HEK293 (cell line): Measurements from ENCODE around the gene KATNB1.
A peak's percentile ranks its signal among the peaks of the same experiment; 100 is the strongest.
"Not testable (repeated sequence)": the region's sequence is repeated elsewhere in the genome, so short reads cannot be mapped to it uniquely, and the experiment has no call there.

Experiments used
- CTCF ChIA-PET: fragments of 350-600 bp; formaldehyde crosslinking; extraction: SDS; loops from one replicate; lab custom pipeline; 2021; ENCODE audit warnings: antibody characterized with exemption; lab: Yijun Ruan, JAX
- POLR2A ChIA-PET: fragments of 300-600 bp; formaldehyde crosslinking; extraction: SDS; loops from one replicate; lab custom pipeline; 2020; ENCODE audit warnings: antibody characterized with exemption, inconsistent platforms; lab: Yijun Ruan, JAX
- H3K27ac ChIP-seq: fragments of 200-500 bp; sonication (Bioruptor generic); 2 replicates; pipeline ENCODE4 v1.5.1; 2014; ENCODE audit warnings: low read depth, low read length, control low read depth, inconsistent platforms; ENCODE audit errors: extremely low read depth
- H3K36me3 ChIP-seq, 2 experiments: fragments of 200-500 bp in 1 of 2; sonication (Bioruptor generic) in 1 of 2; 1 replicate in 1 of 2; 2 replicates in 1 of 2; pipeline ENCODE4 v1.5.1; 2014 to 2017; ENCODE audit warnings: inconsistent platforms in 2 of 2, low read length in 2 of 2; ENCODE audit not compliant: control insufficient read depth in 2 of 2, insufficient read depth in 1 of 2
- H3K4me1 ChIP-seq: fragments of 200-500 bp; sonication (Bioruptor generic); 2 replicates; pipeline ENCODE4 v1.5.1; 2014; ENCODE audit warnings: mild to moderate bottlenecking, low read length, inconsistent platforms; ENCODE audit not compliant: control insufficient read depth, insufficient read depth
- H3K4me3 ChIP-seq: 2 replicates; pipeline ENCODE4 v1.5.1; 2011; ENCODE audit warnings: low read depth, mild to moderate bottlenecking, control low read depth, low read length, moderate library complexity
- H3K9me3 ChIP-seq: fragments of 200-500 bp; sonication (Bioruptor generic); 2 replicates; pipeline ENCODE4 v1.5.1; 2014; ENCODE audit warnings: low read depth, low read length, inconsistent platforms; ENCODE audit not compliant: control insufficient read depth, insufficient read depth
- EGR2 ChIP-seq: fragments of 450-650 bp; formaldehyde crosslinking; IDR thresholded peaks from 2 replicates; pipeline ENCODE4 v1.5.1; 2016; ENCODE audit warnings: low read depth, missing biosample characterization, missing genetic modification characterization
- FEZF1 ChIP-seq: fragments of 450-650 bp; formaldehyde crosslinking; IDR thresholded peaks from 2 replicates; pipeline ENCODE4 v1.5.1; 2016; ENCODE audit warnings: missing biosample characterization, missing genetic modification characterization
- GLIS2 ChIP-seq: fragments of 450-650 bp; formaldehyde crosslinking; IDR thresholded peaks from 2 replicates; pipeline ENCODE4 v1.5.1; 2016; ENCODE audit warnings: missing biosample characterization, missing genetic modification characterization
- HOXC10 ChIP-seq: sonication (generic); formaldehyde crosslinking; IDR thresholded peaks from 2 replicates; pipeline ENCODE4 v1.8.1; 2023; ENCODE audit warnings: mild to moderate bottlenecking, missing genetic modification reagents
- WT1 ChIP-seq: fragments of 450-650 bp; formaldehyde crosslinking; IDR thresholded peaks from 2 replicates; pipeline ENCODE4 v1.5.1; 2016; ENCODE audit warnings: missing biosample characterization, missing genetic modification characterization
- ZBTB17 ChIP-seq: fragments of 450-650 bp; formaldehyde crosslinking; IDR thresholded peaks from 2 replicates; pipeline ENCODE4 v1.5.1; 2016; ENCODE audit warnings: missing biosample characterization, missing genetic modification characterization
- ZBTB21 ChIP-seq: fragments of 450-650 bp; formaldehyde crosslinking; IDR thresholded peaks from 2 replicates; pipeline ENCODE4 v1.5.1; 2017; ENCODE audit warnings: missing biosample characterization, missing genetic modification characterization
- ZFHX2 ChIP-seq: fragments of 450-650 bp; formaldehyde crosslinking; conservative IDR thresholded peaks from 2 replicates; pipeline ENCODE4 v1.5.1; 2016; ENCODE audit warnings: missing biosample characterization, missing genetic modification characterization
- ZFP3 ChIP-seq: fragments of 450-650 bp; formaldehyde crosslinking; IDR thresholded peaks from 2 replicates; pipeline ENCODE4 v1.5.1; 2016; ENCODE audit warnings: low read depth, missing biosample characterization, missing genetic modification characterization
- ZFP41 ChIP-seq: fragments of 450-650 bp; formaldehyde crosslinking; IDR thresholded peaks from 2 replicates; pipeline ENCODE4 v1.5.1; 2016; ENCODE audit warnings: missing biosample characterization, missing genetic modification characterization, borderline replicate concordance
- ZNF311 ChIP-seq: fragments of 450-650 bp; formaldehyde crosslinking; IDR thresholded peaks from 2 replicates; pipeline ENCODE4 v1.5.1; 2017; ENCODE audit warnings: missing biosample characterization, missing genetic modification characterization, borderline replicate concordance
- ZNF366 ChIP-seq: fragments of 450-650 bp; formaldehyde crosslinking; conservative IDR thresholded peaks from 2 replicates; pipeline ENCODE4 v1.5.1; 2016; ENCODE audit warnings: missing biosample characterization, missing genetic modification characterization
- ZNF558 ChIP-seq: fragments of 450-650 bp; formaldehyde crosslinking; IDR thresholded peaks from 2 replicates; pipeline ENCODE4 v1.5.1; 2016; ENCODE audit warnings: missing biosample characterization, missing genetic modification characterization
- ZNF677 ChIP-seq: fragments of 450-650 bp; IDR thresholded peaks from 2 replicates; pipeline ENCODE4 v1.5.0; 2018; ENCODE audit warnings: missing biosample characterization, mild to moderate bottlenecking, missing genetic modification characterization, moderate library complexity
- ZNF768 ChIP-seq: fragments of 450-650 bp; formaldehyde crosslinking; IDR thresholded peaks from 2 replicates; pipeline ENCODE4 v1.5.1; 2018; ENCODE audit warnings: missing biosample characterization, mild to moderate bottlenecking, missing genetic modification characterization
- TF ChIP-seq, protein P1 (sequence below): fragments of 450-650 bp; formaldehyde crosslinking; IDR thresholded peaks from 2 replicates; pipeline ENCODE4 v1.5.1; 2016; ENCODE audit warnings: missing biosample characterization, missing genetic modification characterization, low read depth
- TF ChIP-seq, protein P2 (sequence below): fragments of 450-650 bp; formaldehyde crosslinking; IDR thresholded peaks from 2 replicates; pipeline ENCODE4 v1.5.1; 2016; ENCODE audit warnings: missing biosample characterization, missing genetic modification characterization

The KATNB1 gene

DNA sequence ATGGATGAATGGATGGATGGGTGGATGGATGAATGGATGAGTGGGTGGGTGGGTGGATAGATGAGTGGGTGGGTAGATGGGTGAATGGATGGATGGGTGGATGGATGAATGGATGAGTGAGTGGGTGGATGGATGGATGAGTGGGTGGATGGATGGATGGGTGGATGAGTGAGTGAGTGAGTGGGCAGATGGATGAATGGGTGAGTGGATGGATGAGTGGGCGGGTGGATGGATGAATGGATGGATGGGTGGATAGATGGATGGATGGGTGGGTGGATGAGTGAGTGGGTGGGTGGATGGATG lies 6.4 kb upstream of the KATNB1 start:
- Histone ChIP-seq H3K27ac (no peak overlapping the region), H3K4me1 (no peaks in the 10 kb centered on the region), H3K4me3 (no peak overlapping the region), H3K36me3 (no peaks in the 10 kb centered on the region), H3K9me3 (no peaks in the 10 kb centered on the region)
- peak; percentile 97 for TF ChIP-seq EGR2 (tag by site-specific recombination)
- no peak for TF ChIP-seq ZNF558 (tag by site-specific recombination)
- TF ChIP-seq ZNF366 (tag by site-specific recombination) = peak; percentile 31; the same call in 1 of the 2 replicates
- TF ChIP-seq ZFHX2 (tag by site-specific recombination) = peak; percentile 95
- ChIA-PET POLR2A (no interaction called here), CTCF (no interaction called here)

DNA sequence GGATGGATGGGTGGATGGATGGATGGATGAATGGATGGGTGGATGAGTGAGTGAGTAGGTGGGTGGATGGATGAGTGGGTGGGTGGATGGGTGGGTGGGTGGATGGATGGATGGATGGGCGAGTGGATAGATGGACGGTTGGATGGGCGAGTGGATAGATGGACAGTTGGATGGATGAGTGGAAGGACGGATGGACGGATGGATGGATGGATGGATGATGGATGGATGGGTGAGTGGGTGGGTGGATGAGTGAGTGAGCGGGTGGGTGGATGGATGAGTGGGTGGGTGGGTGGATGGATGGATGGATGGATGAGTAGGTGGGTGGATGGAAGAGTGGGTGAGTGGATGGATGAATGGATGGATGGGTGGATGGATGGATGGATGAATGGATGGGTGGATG lies 5.7 kb upstream of the KATNB1 start:
- H3K4me3 ChIP-seq, H3K9me3 ChIP-seq, POLR2A ChIA-PET, H3K27ac ChIP-seq, H3K36me3 ChIP-seq, H3K4me1 ChIP-seq: not testable (repeated sequence)
- peak; percentile 33; the same call in 1 of the 2 replicates for TF ChIP-seq ZBTB17 (tag by site-specific recombination)
- TF ChIP-seq ZFHX2 (tag by site-specific recombination) = peak; percentile 53
- TF ChIP-seq EGR2 (tag by site-specific recombination) = peak; percentile 73
- peak; percentile 61 for TF ChIP-seq ZNF366 (tag by site-specific recombination)
- CTCF ChIA-PET = interaction anchor here (0.6 kb wide), 1 partner anchor 142 kb away, joined by 3 read pairs; no protein-coding TSS in a partner anchor

DNA sequence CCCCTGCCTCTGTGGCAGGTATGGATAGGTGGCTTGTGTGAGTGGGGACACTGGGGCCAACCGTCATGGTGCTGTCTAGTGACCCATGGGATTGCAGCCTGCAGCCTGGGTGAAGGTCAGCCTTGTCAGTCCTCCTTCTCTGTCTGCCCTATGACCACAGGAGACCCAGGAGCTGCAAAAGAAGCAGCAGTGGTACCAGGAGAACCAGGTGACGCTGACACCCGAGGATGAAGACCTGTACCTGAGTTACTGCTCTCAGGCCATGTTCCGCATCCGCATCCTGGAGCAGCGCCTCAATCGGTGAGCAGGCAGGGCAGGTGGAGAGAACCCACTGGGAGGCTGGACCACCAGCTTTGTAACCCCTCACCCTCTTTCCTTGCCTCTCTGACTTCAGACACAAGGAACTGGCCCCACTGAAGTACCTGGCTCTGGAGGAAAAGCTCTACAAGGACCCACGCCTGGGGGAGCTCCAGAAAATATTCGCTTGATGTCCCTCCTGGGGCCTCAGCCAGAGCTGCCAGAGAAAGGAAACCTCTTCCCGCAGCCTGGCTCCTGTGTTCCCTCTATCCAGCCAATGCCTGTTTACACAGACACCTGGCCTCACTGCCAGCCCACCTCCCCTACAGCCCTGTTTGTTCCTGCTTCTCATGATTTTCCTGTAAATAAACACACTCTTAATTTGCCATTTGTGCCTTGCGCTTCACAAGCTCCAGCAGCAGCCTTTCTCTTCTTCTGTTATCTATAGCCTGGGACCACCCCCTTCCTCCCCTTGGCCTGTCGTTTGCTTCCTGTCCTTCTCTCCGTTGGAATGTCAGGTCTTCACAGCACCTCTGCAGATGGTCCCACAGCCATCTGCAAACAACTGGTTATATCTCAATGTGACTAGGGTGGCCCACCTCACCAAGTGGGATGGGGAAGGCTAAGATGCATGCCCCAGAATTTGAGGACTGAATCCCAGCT lies 4.5 kb upstream of the KATNB1 start:
- no peak overlapping the region for H3K4me3 ChIP-seq
- no peak overlapping the region for H3K27ac ChIP-seq
- H3K36me3 ChIP-seq = no peaks in the 10 kb centered on the region
- CTCF ChIA-PET = interaction anchor here (0.6 to 0.7 kb wide), 3 partner anchors 81 to 395 kb away, joined by 3 to 5 read pairs (median 3); no protein-coding TSS in a partner anchor
- POLR2A ChIA-PET = no interaction called here
- no peaks in the 10 kb centered on the region for H3K4me1 ChIP-seq
- no peaks in the 10 kb centered on the region for H3K9me3 ChIP-seq
- no peak for TF ChIP-seq ZFP3 (tag by site-specific recombination)
- no peak for TF ChIP-seq ZFP41 (tag by site-specific recombination)
- TF ChIP-seq ZBTB21 = no peak
- TF ChIP-seq HOXC10 = no peak
- TF ChIP-seq ZNF677 (tag by site-specific recombination) = no peak
- TF ChIP-seq ZNF768 (tag by site-specific recombination) = no peak
- TF ChIP-seq FEZF1 (tag by site-specific recombination) = no peak
- TF ChIP-seq GLIS2 (tag by site-specific recombination) = no peak
- no peak for TF ChIP-seq ZNF311 (tag by site-specific recombination)
- no peak for TF ChIP-seq ZBTB17 (tag by site-specific recombination)
- TF ChIP-seq, protein P1, sequence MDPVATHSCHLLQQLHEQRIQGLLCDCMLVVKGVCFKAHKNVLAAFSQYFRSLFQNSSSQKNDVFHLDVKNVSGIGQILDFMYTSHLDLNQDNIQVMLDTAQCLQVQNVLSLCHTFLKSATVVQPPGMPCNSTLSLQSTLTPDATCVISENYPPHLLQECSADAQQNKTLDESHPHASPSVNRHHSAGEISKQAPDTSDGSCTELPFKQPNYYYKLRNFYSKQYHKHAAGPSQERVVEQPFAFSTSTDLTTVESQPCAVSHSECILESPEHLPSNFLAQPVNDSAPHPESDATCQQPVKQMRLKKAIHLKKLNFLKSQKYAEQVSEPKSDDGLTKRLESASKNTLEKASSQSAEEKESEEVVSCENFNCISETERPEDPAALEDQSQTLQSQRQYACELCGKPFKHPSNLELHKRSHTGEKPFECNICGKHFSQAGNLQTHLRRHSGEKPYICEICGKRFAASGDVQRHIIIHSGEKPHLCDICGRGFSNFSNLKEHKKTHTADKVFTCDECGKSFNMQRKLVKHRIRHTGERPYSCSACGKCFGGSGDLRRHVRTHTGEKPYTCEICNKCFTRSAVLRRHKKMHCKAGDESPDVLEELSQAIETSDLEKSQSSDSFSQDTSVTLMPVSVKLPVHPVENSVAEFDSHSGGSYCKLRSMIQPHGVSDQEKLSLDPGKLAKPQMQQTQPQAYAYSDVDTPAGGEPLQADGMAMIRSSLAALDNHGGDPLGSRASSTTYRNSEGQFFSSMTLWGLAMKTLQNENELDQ (tag by site-specific recombination) = no peak
- no peak for TF ChIP-seq WT1
- TF ChIP-seq, protein P2, sequence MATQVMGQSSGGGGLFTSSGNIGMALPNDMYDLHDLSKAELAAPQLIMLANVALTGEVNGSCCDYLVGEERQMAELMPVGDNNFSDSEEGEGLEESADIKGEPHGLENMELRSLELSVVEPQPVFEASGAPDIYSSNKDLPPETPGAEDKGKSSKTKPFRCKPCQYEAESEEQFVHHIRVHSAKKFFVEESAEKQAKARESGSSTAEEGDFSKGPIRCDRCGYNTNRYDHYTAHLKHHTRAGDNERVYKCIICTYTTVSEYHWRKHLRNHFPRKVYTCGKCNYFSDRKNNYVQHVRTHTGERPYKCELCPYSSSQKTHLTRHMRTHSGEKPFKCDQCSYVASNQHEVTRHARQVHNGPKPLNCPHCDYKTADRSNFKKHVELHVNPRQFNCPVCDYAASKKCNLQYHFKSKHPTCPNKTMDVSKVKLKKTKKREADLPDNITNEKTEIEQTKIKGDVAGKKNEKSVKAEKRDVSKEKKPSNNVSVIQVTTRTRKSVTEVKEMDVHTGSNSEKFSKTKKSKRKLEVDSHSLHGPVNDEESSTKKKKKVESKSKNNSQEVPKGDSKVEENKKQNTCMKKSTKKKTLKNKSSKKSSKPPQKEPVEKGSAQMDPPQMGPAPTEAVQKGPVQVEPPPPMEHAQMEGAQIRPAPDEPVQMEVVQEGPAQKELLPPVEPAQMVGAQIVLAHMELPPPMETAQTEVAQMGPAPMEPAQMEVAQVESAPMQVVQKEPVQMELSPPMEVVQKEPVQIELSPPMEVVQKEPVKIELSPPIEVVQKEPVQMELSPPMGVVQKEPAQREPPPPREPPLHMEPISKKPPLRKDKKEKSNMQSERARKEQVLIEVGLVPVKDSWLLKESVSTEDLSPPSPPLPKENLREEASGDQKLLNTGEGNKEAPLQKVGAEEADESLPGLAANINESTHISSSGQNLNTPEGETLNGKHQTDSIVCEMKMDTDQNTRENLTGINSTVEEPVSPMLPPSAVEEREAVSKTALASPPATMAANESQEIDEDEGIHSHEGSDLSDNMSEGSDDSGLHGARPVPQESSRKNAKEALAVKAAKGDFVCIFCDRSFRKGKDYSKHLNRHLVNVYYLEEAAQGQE (tag by site-specific recombination) = no peak
